ENCODE results near the gene MYO9B.

The MYO9B gene

GRCh38 chr19:17149393-17150135 lies 74.0 kb downstream of the MYO9B start:
- no peaks in the 10 kb centered on the region for H3F3A ChIP-seq (ENCODE audit: control insufficient read depth, insufficient read depth)
- H3K4me2 ChIP-seq (ENCODE audit: low read length), result no peak overlapping the region
- H3K79me2 ChIP-seq (ENCODE audit: control insufficient read depth, low read length), result peaks cover 12% of the 10 kb centered on the region
- peaks cover 19% of the 10 kb centered on the region for H3K4me1 ChIP-seq (ENCODE audit: control insufficient read depth, low read length)
- H3K36me3 ChIP-seq (ENCODE audit: control insufficient read depth, low read length), result peaks cover 70% of the 10 kb centered on the region
- no peaks in the 10 kb centered on the region for H4K20me1 ChIP-seq (ENCODE audit: control insufficient read depth, insufficient read depth, low read depth, low read length)
- TF ChIP-seq EZH2phosphoT487 (IDR thresholded peaks at IDR 0.05; ENCODE audit: borderline replicate concordance, low read length), result no peak
- no peak for TF ChIP-seq CTCF (IDR thresholded peaks at IDR 0.05; ENCODE audit: low read depth, low read length, poor library complexity, severe bottlenecking)
- no peak overlapping the region for H3K27ac ChIP-seq (ENCODE audit: low read depth, low read length)
- H3K9me3 ChIP-seq (ENCODE audit: control insufficient read depth, insufficient read depth, low read length), result no peaks in the 10 kb centered on the region
- H3K27me3 ChIP-seq (ENCODE audit: control insufficient read depth, low read length), result no peaks in the 10 kb centered on the region
- no peaks in the 10 kb centered on the region for H3K9me2 ChIP-seq (replicated peaks; ENCODE audit: control insufficient read depth, low read length)
- no peak overlapping the region for H3K4me3 ChIP-seq (ENCODE audit: low read length)

GRCh38 chr19:17153996-17154395 lies 78.4 kb downstream of the MYO9B start:
- no peaks in the 10 kb centered on the region for H3K9me2 ChIP-seq (replicated peaks; ENCODE audit: control insufficient read depth, low read length)
- no peaks in the 10 kb centered on the region for H3F3A ChIP-seq (ENCODE audit: control insufficient read depth, insufficient read depth)
- H3K27ac ChIP-seq (ENCODE audit: low read depth, low read length), result no peak overlapping the region
- H3K27me3 ChIP-seq (ENCODE audit: control insufficient read depth, low read length), result no peaks in the 10 kb centered on the region
- H3K4me1 ChIP-seq (ENCODE audit: control insufficient read depth, low read length), result peaks cover 19% of the 10 kb centered on the region
- H3K9me3 ChIP-seq (ENCODE audit: control insufficient read depth, insufficient read depth, low read length), result no peaks in the 10 kb centered on the region
- no peak overlapping the region for H3K4me3 ChIP-seq (ENCODE audit: low read length)
- no peaks in the 10 kb centered on the region for H4K20me1 ChIP-seq (ENCODE audit: control insufficient read depth, insufficient read depth, low read depth, low read length)
- peaks cover 5% of the 10 kb centered on the region for H3K79me2 ChIP-seq (ENCODE audit: control insufficient read depth, low read length)
- peaks cover 74% of the 10 kb centered on the region for H3K36me3 ChIP-seq (ENCODE audit: control insufficient read depth, low read length)
- H3K4me2 ChIP-seq (ENCODE audit: low read length), result no peak overlapping the region
- TF ChIP-seq EZH2phosphoT487 (IDR thresholded peaks at IDR 0.05; ENCODE audit: borderline replicate concordance, low read length), result no peak
- TF ChIP-seq CTCF (IDR thresholded peaks at IDR 0.05; ENCODE audit: low read depth, low read length, poor library complexity, severe bottlenecking), result no peak

GRCh38 chr19:17155251-17155650 lies 79.7 kb downstream of the MYO9B start:
- Histone ChIP-seq H3K4me2 (ENCODE audit: low read length) (no peak overlapping the region), H3K79me2 (ENCODE audit: control insufficient read depth, low read length) (peaks cover 5% of the 10 kb centered on the region), H3K4me1 (ENCODE audit: control insufficient read depth, low read length) (peaks cover 21% of the 10 kb centered on the region), H3K27me3 (ENCODE audit: control insufficient read depth, low read length) (no peaks in the 10 kb centered on the region), H3K27ac (ENCODE audit: low read depth, low read length) (no peak overlapping the region), H3K9me3 (ENCODE audit: control insufficient read depth, insufficient read depth, low read length) (no peaks in the 10 kb centered on the region), H3F3A (ENCODE audit: control insufficient read depth, insufficient read depth) (no peaks in the 10 kb centered on the region), H3K9me2 (replicated peaks; ENCODE audit: control insufficient read depth, low read length) (no peaks in the 10 kb centered on the region), H3K36me3 (ENCODE audit: control insufficient read depth, low read length) (peaks cover 75% of the 10 kb centered on the region), H4K20me1 (ENCODE audit: control insufficient read depth, insufficient read depth, low read depth, low read length) (no peaks in the 10 kb centered on the region), H3K4me3 (ENCODE audit: low read length) (no peak overlapping the region)
- no peak for TF ChIP-seq CTCF (IDR thresholded peaks at IDR 0.05; ENCODE audit: low read depth, low read length, poor library complexity, severe bottlenecking)
